GM12864 (cell line): ENCODE data around the gene DTD1.

Source experiments
- DNase-seq: peaks from one replicate; pipeline ENCODE4 v3.0.0-alpha.2; 2011; ENCODE audit warnings: low read depth
- H3K4me3 ChIP-seq: 2 replicates; pipeline ENCODE4 v1.5.1; 2011; ENCODE audit warnings: mild to moderate bottlenecking, low read depth, low read length, control low read depth
- CTCF ChIP-seq: IDR thresholded peaks from 2 replicates; pipeline ENCODE4 v1.5.1; 2011; ENCODE audit warnings: low read depth, mild to moderate bottlenecking, moderate library complexity, low read length, control low read depth, inconsistent platforms; ENCODE audit errors: missing control alignments

The DTD1 gene

GRCh38 chr20:18742841-18743240, 155.0 kb downstream of the DTD1 start:
- DNase-seq = no peak
- no peak for TF ChIP-seq CTCF
- H3K4me3 ChIP-seq = no peak overlapping the region

- TF ChIP-seq CTCF = no peak
- DNase-seq = no peak
- H3K4me3 ChIP-seq = no peak overlapping the region
Measured at GRCh38 chr20:18743665-18744440, 156.0 kb downstream of the DTD1 start.

- no peak for DNase-seq
- no peak for TF ChIP-seq CTCF
- no peak overlapping the region for H3K4me3 ChIP-seq
Measured at GRCh38 chr20:18747090-18747489, 159.2 kb downstream of the DTD1 start.

GRCh38 chr20:18748987-18749386, 161.1 kb downstream of the DTD1 start:
- no peak for TF ChIP-seq CTCF
- no peak for DNase-seq

GRCh38 chr20:18749528-18749927, 161.7 kb downstream of the DTD1 start:
- DNase-seq = no peak
- H3K4me3 ChIP-seq = no peak overlapping the region
- no peak for TF ChIP-seq CTCF

More at GRCh38 chr20:18748987-18749386, 161.1 kb downstream of the DTD1 start:
- no peak overlapping the region for H3K4me3 ChIP-seq

GRCh38 chr20:18750735-18751134, 162.9 kb downstream of the DTD1 start:
- TF ChIP-seq CTCF = no peak
- H3K4me3 ChIP-seq = no peak overlapping the region
- DNase-seq = no peak
